Thoracic aorta (tissue), 2 donors: Measurements from ENCODE around the gene MED13L. TPM values are rescaled to one million over a fixed set of nuclear protein-coding genes. Genes with fewer than 3 reads are reported as not detected.

Experiments used
- ATAC-seq: fragments of 150-250 bp; one replicate; pipeline ENCODE4 v1.8.0; 2017; ENCODE audit warnings: low read depth; ENCODE audit not compliant: insufficient number of reproducible peaks, low FRiP score
- DNase-seq: peaks from one replicate; pipeline ENCODE4 v3.0.0-alpha.2; 2020; ENCODE audit warnings: low spot score
- H3K27ac ChIP-seq, 2 donors: fragments of 200-600 bp; sonication (generic); 1 replicate in 1 of 2; 2 replicates in 1 of 2; pipeline ENCODE4 v1.5.1; 2016; ENCODE audit warnings: mild to moderate bottlenecking in 2 of 2, moderate library complexity in 2 of 2
- H3K27me3 ChIP-seq: fragments of 200-600 bp; sonication (generic); replicated peaks from 2 replicates; pipeline ENCODE4 v1.6.0; 2016; ENCODE audit warnings: mild to moderate bottlenecking; ENCODE audit not compliant: insufficient read depth
- H3K36me3 ChIP-seq: fragments of 200-600 bp; sonication (generic); one replicate; pipeline ENCODE4 v1.5.1; 2016
- H3K4me1 ChIP-seq, 2 donors: fragments of 200-600 bp; sonication (generic); 1 replicate in 1 of 2; 2 replicates in 1 of 2; pipeline versions ENCODE4 v1.5.1 to v1.6.0; 2016; ENCODE audit warnings: low read depth in 2 of 2, mild to moderate bottlenecking in 1 of 2; ENCODE audit not compliant: control insufficient read depth in 1 of 2
- H3K4me3 ChIP-seq: fragments of 200-600 bp; sonication (generic); 2 replicates; pipeline ENCODE4 v1.5.1; 2016; ENCODE audit warnings: mild to moderate bottlenecking
- H3K9me3 ChIP-seq: fragments of 200-600 bp; sonication (generic); 2 replicates; pipeline ENCODE4 v1.5.1; 2016
- CTCF ChIP-seq: fragments of 200-600 bp; sonication (generic); IDR thresholded peaks from one replicate; pipeline ENCODE4 v1.5.1; 2019; ENCODE audit warnings: antibody characterized with exemption
- total RNA-seq, 2 donors: library from RNA; depleted of rRNA; stranded (reverse); fragments of >200 nt; gene quantifications; one replicate each; pipeline versions ENCODE4 v1.1.0 to v1.2.3, GENCODE V29; 2016

The MED13L gene
- total RNA-seq, 2 donors from 2014 or later = 186 to 221 TPM

DNA sequence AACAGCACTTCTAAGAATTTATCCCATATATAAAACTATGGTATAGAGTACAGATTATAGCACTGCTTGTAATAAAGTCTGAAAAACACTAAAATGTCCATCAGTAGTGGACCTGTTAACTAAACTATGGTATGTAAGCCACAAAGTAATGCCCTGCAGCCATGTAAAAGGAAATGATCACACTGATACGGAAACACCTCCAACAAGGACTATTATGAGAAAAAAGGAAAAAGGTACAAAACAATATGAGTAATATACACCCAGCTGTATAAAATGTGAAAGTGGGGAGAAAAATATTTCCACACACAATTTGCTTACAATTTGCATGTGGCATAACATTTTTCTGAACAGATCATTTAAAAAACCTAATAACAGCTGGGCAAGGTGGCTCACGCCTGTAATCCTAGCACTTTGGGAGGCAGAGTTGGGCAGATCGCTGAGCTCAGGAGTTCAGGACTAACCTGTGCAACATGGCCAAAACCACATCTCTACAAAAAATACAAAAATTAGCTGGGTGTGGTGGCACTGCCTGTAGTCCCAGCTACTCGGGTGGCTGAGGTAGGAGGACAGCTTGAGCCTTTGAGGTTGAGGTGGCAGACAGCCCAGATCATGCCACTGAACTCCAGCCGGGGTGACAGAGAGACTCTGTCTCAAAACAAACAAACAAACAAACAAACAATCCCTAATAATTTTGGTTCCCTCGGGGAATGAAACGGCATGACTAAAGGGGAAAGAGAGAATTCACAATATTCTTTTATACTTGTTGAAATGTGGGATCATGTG is 250.5 kb downstream of the MED13L start:
- Histone ChIP-seq H3K4me3 (no peak overlapping the region), H3K4me1 (no peaks in the 10 kb centered on the region), H3K27ac (no peak overlapping the region), H3K9me3 (no peaks in the 10 kb centered on the region), H3K36me3 (no peaks in the 10 kb centered on the region), H3K27me3 (no peaks in the 10 kb centered on the region)
- no peak for TF ChIP-seq CTCF
- ATAC-seq (no peak), DNase-seq (no peak)

GRCh38 chr12:116026346-116026745 is 251.1 kb downstream of the MED13L start:
- Histone ChIP-seq H3K4me3 (no peak overlapping the region), H3K27ac (no peak overlapping the region), H3K9me3 (no peaks in the 10 kb centered on the region), H3K27me3 (no peaks in the 10 kb centered on the region), H3K36me3 (no peaks in the 10 kb centered on the region), H3K4me1 (no peaks in the 10 kb centered on the region)
- no peak for DNase-seq
- TF ChIP-seq CTCF = no peak
- no peak for ATAC-seq

- Histone ChIP-seq H3K36me3 (no peaks in the 10 kb centered on the region), H3K9me3 (no peaks in the 10 kb centered on the region), H3K4me1 (no peaks in the 10 kb centered on the region), H3K27me3 (no peaks in the 10 kb centered on the region), H3K27ac (no peak overlapping the region), H3K4me3 (no peak overlapping the region)
- ATAC-seq (no peak), DNase-seq (no peak)
- no peak for TF ChIP-seq CTCF
Measured at GRCh38 chr12:116024769-116025168, 252.7 kb downstream of the MED13L start.

- H3K4me1 ChIP-seq = peaks cover 6 to 13% of the 10 kb centered on the region in 2 donors
Measured at GRCh38 chr12:116019415-116019814, 258.1 kb downstream of the MED13L start.

DNA sequence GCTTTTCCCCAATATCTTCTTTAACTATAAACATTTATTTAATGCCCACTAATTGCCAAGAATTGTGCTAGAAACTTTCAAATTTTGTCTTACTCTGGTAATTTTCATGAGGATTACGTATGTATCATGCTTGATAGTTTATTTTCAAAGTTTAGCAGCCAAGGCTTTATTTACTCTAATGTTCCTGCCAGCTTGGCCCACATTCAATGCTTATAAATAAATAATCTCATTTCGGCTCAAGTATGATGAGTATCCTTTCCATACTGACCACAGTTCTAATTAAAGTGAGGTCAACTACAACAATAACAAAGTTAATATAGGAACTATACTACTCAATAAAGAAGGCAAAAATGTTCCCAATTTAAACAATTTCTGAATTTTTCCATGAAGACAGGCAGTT is 259.2 kb downstream of the MED13L start:
- H3K27ac ChIP-seq = no peak overlapping the region
- no peaks in the 10 kb centered on the region for H3K9me3 ChIP-seq
- no peak for TF ChIP-seq CTCF
- ATAC-seq = no peak
- no peaks in the 10 kb centered on the region for H3K27me3 ChIP-seq
- no peak for DNase-seq
- no peak overlapping the region for H3K4me3 ChIP-seq
- H3K36me3 ChIP-seq = peaks cover 7% of the 10 kb centered on the region
- peaks cover 6 to 13% of the 10 kb centered on the region in 2 donors for H3K4me1 ChIP-seq

More at GRCh38 chr12:116019415-116019814, 258.1 kb downstream of the MED13L start:
- no peak for ATAC-seq
- DNase-seq = no peak
- Histone ChIP-seq H3K4me3 (no peak overlapping the region), H3K27ac (no peak overlapping the region), H3K36me3 (peaks cover 6% of the 10 kb centered on the region), H3K9me3 (no peaks in the 10 kb centered on the region), H3K27me3 (no peaks in the 10 kb centered on the region)
- no peak for TF ChIP-seq CTCF
